Heart left ventricle (tissue), 16 donors: ENCODE data around the gene HBZ. TPM values are rescaled to one million over a fixed set of nuclear protein-coding genes. Genes with fewer than 3 reads are reported as not detected.
"Not testable (repeated sequence)": the region's sequence is repeated elsewhere in the genome, so short reads cannot be mapped to it uniquely, and the experiment has no call there.

ENCODE experiments used
- ATAC-seq, 4 donors: fragments of 200-7000 bp; cut with Tn5 transposase; one replicate each; pipeline ENCODE4 v1.9.1; 2020 to 2022; ENCODE audit warnings: moderate library complexity in 4 of 4, mild to moderate bottlenecking in 3 of 4, moderate number of reproducible peaks in 1 of 4
- DNase-seq, 5 donors: peaks; one replicate each; pipeline ENCODE4 v3.0.0-alpha.2; 2020
- H3K27ac ChIP-seq, 12 donors: fragments of 200-600 bp; sonication (generic) in 4 of 12; one replicate each; pipeline versions ENCODE4 v1.5.0 to v1.8.0; 2016 to 2022; ENCODE audit warnings: mild to moderate bottlenecking in 2 of 12
- H3K27me3 ChIP-seq, 9 donors: fragments of 200-600 bp; sonication (generic) in 2 of 9; one replicate each; pipeline versions ENCODE4 v1.5.1 to v1.8.0; 2016 to 2022; ENCODE audit warnings: mild to moderate bottlenecking in 3 of 9
- H3K36me3 ChIP-seq, 9 donors: fragments of 200-600 bp; sonication (generic) in 2 of 9; one replicate each; pipeline versions ENCODE4 v1.5.0 to v1.8.0; 2018 to 2022; ENCODE audit warnings: mild to moderate bottlenecking in 2 of 9
- H3K4me1 ChIP-seq, 12 donors: fragments of 200-600 bp; sonication (generic) in 4 of 12; one replicate each; pipeline versions ENCODE4 v1.5.0 to v1.8.0; 2016 to 2022; ENCODE audit warnings: mild to moderate bottlenecking in 3 of 12
- H3K4me3 ChIP-seq, 12 donors: fragments of 200-600 bp; sonication (generic) in 4 of 12; one replicate each; pipeline versions ENCODE4 v1.5.0 to v1.8.0; 2017 to 2022; ENCODE audit warnings: mild to moderate bottlenecking in 9 of 12, moderate library complexity in 4 of 12
- H3K9me3 ChIP-seq, 12 donors: fragments of 200-600 bp; sonication (generic) in 4 of 12; one replicate each; pipeline versions ENCODE4 v1.5.0 to v1.8.0; 2016 to 2022; ENCODE audit warnings: mild to moderate bottlenecking in 1 of 12
- POLR2A ChIP-seq, 2 donors: fragments of 450-650 bp; IDR thresholded peaks; one replicate each; pipeline ENCODE4 v1.6.1; 2017; ENCODE audit warnings: antibody characterized with exemption in 2 of 2, mild to moderate bottlenecking in 2 of 2, moderate library complexity in 2 of 2
- WGBS, 4 donors: extraction: QIAGEN DNeasy Blood & Tissue Kit in 2 of 4; methylation state at CpG; one replicate each; pipeline versions ENCODE4 v1.1.5 to v1.1.7; 2013 to 2018; 5-methylcytosine and 5-hydroxymethylcytosine counted together
- intact Hi-C, 10 donors: fragments of 100-400 bp; cut with DNase I; formaldehyde crosslinking; loops; one replicate each; pipeline versions ENCODE4 v1.11.1 to v1.14.2; 2022
- polyA plus RNA-seq, 2 donors: library from polyadenylated mRNA; stranded (reverse); fragments of 200-250 nt; gene quantifications; one replicate each; pipeline ENCODE4 v1.2.3, GENCODE V29; 2013
- total RNA-seq, 9 donors: library from RNA; depleted of rRNA in 2 of 9; stranded (reverse); fragments of >200 nt in 2 of 9; fragmentation: NEBNext Ultra II Directional in 3 of 9; extraction: Animal tissue kit (Norgen Biotek cat#: 25700) in 3 of 9; gene quantifications; one replicate each; pipeline versions ENCODE4 v1.1.0 to v1.2.4, GENCODE V29; 2016 to 2023
- TF ChIP-seq, protein P1 (sequence below), 12 donors: fragments of 200-600 bp; sonication (generic) in 4 of 12; IDR thresholded peaks; one replicate each; pipeline versions ENCODE4 v1.5.0 to v1.8.0; 2018 to 2022; ENCODE audit warnings: antibody characterized with exemption in 12 of 12, mild to moderate bottlenecking in 5 of 12
- donor health status: ischemic (EF 13 %, LVEDD 7.1; RV severe dilation, severe dysfunction).
- donor health status: healthy with polysubstance abuse.
- donor health status: DM: no; HTN: yes; CAD: no.
- donor health status: DM: no; HTN: no; CAD: no.
- donor health status: ischemic (EF 25% LVEDD 6.9; RV normal size, moderate dysfunction).
- donor health status: ischemic (EF 25% LVEDD 5.7; RV mildly dilated, moderate dysfunction).
- donor health status: healthy.
- donor health status: DM: yes; HTN: yes; CAD: no.
- donor health status: ischemic (EF 35%, LVEDD 5.7; RV mildly dilated, moderate dysfunction).
- donor health status: nonischemic (EF 11% LVEDD 7.7; RV severe dilation, severe dysfunction).
- donor health status: DM: yes; HTN: yes; CAD: no.
- donor health status: PGD.
- donor health status: ischemic (EF 29% LVEDD 5.4; RV normal size, mild dysfunction).
- donor health status: nonischemic (EF 23%, LVEDD 6.1; RV moderate dilation, normal function).

Gene HBZ
- total and polyA plus RNA-seq, 11 donors, result not detected

DNA sequence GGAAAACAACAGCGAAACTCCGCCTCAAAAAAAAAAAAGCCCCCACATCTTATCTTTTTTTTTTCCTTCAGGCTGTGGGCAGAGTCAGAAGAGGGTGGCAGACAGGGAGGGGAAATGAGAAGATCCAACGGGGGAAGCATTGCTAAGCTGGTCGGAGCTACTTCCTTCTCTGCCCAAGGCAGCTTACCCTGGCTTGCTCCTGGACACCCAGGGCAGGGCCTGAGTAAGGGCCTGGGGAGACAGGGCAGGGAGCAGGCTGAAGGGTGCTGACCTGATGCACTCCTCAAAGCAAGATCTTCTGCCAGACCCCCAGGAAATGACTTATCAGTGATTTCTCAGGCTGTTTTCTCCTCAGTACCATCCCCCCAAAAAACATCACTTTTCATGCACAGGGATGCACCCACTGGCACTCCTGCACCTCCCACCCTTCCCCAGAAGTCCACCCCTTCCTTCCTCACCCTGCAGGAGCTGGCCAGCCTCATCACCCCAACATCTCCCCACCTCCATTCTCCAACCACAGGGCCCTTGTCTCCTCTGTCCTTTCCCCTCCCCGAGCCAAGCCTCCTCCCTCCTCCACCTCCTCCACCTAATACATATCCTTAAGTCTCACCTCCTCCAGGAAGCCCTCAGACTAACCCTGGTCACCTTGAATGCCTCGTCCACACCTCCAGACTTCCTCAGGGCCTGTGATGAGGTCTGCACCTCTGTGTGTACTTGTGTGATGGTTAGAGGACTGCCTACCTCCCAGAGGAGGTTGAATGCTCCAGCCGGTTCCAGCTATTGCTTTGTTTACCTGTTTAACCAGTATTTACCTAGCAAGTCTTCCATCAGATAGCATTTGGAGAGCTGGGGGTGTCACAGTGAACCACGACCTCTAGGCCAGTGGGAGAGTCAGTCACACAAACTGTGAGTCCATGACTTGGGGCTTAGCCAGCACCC is 22.8 kb downstream of the HBZ start:
- DNase-seq, result no peak
- peaks cover 0 to 15% (median under 1%) of the 10 kb centered on the region in 12 donors for H3K4me1 ChIP-seq
- WGBS, 4 donors, result 19 to 27% (median 20%) methylated on average over 7 to 8 of the region's 8 CpGs
- TF ChIP-seq POLR2A (IDR thresholded peaks at IDR 0.05), result no peak
- TF ChIP-seq, protein P1, sequence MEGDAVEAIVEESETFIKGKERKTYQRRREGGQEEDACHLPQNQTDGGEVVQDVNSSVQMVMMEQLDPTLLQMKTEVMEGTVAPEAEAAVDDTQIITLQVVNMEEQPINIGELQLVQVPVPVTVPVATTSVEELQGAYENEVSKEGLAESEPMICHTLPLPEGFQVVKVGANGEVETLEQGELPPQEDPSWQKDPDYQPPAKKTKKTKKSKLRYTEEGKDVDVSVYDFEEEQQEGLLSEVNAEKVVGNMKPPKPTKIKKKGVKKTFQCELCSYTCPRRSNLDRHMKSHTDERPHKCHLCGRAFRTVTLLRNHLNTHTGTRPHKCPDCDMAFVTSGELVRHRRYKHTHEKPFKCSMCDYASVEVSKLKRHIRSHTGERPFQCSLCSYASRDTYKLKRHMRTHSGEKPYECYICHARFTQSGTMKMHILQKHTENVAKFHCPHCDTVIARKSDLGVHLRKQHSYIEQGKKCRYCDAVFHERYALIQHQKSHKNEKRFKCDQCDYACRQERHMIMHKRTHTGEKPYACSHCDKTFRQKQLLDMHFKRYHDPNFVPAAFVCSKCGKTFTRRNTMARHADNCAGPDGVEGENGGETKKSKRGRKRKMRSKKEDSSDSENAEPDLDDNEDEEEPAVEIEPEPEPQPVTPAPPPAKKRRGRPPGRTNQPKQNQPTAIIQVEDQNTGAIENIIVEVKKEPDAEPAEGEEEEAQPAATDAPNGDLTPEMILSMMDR (IDR thresholded peaks at IDR 0.05), result no peak
- intact Hi-C loops, result loop anchor here in 1 of 10 donors (5.0 kb wide), 1 partner anchor 68 kb away; no protein-coding TSS in a partner anchor
- no peak overlapping the region for H3K4me3 ChIP-seq
- H3K27ac ChIP-seq, result no peak overlapping the region
- no peaks in the 10 kb centered on the region for H3K9me3 ChIP-seq
- H3K36me3 ChIP-seq, result no peaks in the 10 kb centered on the region
- ATAC-seq, result no peak
- H3K27me3 ChIP-seq, result peaks cover 37 to 70% (median 60%) of the 10 kb centered on the region in 9 donors

DNA sequence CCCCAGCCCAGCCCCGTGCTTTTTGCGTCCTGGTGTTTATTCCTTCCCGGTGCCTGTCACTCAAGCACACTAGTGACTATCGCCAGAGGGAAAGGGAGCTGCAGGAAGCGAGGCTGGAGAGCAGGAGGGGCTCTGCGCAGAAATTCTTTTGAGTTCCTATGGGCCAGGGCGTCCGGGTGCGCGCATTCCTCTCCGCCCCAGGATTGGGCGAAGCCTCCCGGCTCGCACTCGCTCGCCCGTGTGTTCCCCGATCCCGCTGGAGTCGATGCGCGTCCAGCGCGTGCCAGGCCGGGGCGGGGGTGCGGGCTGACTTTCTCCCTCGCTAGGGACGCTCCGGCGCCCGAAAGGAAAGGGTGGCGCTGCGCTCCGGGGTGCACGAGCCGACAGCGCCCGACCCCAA is 23.6 kb downstream of the HBZ start:
- WGBS, 4 donors, result 0 to 1% methylated on average over 25 to 27 of the region's 39 CpGs; no CpG with 5 or more reads in 2 of the 4 donors
- H3K9me3 ChIP-seq, H3K27ac ChIP-seq, DNase-seq, H3K36me3 ChIP-seq, ATAC-seq: not testable (repeated sequence)
- Histone ChIP-seq H3K4me3 (peak overlapping the region in 1 of 12 donors; percentile 29), H3K4me1 (peaks cover 4 to 22% (median 8%) of the 10 kb centered on the region in 12 donors), H3K27me3 (peaks cover 34 to 65% (median 56%) of the 10 kb centered on the region in 9 donors)
- intact Hi-C loops, result loop anchor here in 1 of 10 donors (5.0 kb wide), 1 partner anchor 69 kb away; no protein-coding TSS in a partner anchor

DNA sequence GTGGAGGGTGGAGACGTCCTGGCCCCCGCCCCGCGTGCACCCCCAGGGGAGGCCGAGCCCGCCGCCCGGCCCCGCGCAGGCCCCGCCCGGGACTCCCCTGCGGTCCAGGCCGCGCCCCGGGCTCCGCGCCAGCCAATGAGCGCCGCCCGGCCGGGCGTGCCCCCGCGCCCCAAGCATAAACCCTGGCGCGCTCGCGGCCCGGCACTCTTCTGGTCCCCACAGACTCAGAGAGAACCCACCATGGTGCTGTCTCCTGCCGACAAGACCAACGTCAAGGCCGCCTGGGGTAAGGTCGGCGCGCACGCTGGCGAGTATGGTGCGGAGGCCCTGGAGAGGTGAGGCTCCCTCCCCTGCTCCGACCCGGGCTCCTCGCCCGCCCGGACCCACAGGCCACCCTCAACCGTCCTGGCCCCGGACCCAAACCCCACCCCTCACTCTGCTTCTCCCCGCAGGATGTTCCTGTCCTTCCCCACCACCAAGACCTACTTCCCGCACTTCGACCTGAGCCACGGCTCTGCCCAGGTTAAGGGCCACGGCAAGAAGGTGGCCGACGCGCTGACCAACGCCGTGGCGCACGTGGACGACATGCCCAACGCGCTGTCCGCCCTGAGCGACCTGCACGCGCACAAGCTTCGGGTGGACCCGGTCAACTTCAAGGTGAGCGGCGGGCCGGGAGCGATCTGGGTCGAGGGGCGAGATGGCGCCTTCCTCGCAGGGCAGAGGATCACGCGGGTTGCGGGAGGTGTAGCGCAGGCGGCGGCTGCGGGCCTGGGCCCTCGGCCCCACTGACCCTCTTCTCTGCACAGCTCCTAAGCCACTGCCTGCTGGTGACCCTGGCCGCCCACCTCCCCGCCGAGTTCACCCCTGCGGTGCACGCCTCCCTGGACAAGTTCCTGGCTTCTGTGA is 24.3 kb downstream of the HBZ start, which contains the start of gene HBA1:
HBA1 (plus strand) TSS at position 204 of the 906 bp plus-strand sequence; CDS start at position 241, 37 bp downstream.
- DNase-seq, H3K9me3 ChIP-seq, H3K36me3 ChIP-seq, H3K27ac ChIP-seq: not testable (repeated sequence)
- H3K4me1 ChIP-seq, result peaks cover 7 to 28% (median 12%) of the 10 kb centered on the region in 12 donors
- ATAC-seq, result peak in 1 of 4 donors; percentile 6
- WGBS, 4 donors, result 3 to 7% (median 4%) methylated on average over 14 to 43 of the region's 88 CpGs
- intact Hi-C loops, result loop anchor here in 1 of 10 donors (5.0 kb wide), 1 partner anchor 69 kb away; no protein-coding TSS in a partner anchor
- H3K4me3 ChIP-seq, result peak within 1 kb of the TSS in 1 of 12 donors; percentile 29
- peaks cover 34 to 61% (median 49%) of the 10 kb centered on the region in 9 donors for H3K27me3 ChIP-seq

DNA sequence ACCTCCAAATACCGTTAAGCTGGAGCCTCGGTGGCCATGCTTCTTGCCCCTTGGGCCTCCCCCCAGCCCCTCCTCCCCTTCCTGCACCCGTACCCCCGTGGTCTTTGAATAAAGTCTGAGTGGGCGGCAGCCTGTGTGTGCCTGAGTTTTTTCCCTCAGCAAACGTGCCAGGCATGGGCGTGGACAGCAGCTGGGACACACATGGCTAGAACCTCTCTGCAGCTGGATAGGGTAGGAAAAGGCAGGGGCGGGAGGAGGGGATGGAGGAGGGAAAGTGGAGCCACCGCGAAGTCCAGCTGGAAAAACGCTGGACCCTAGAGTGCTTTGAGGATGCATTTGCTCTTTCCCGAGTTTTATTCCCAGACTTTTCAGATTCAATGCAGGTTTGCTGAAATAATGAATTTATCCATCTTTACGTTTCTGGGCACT is 25.0 kb downstream of the HBZ start:
- no peak overlapping the region for H3K27ac ChIP-seq
- H3K4me1 ChIP-seq, result peaks cover 7 to 28% (median 12%) of the 10 kb centered on the region in 12 donors
- peak in 1 of 4 donors; percentile 13 for ATAC-seq
- peaks cover 34 to 61% (median 47%) of the 10 kb centered on the region in 9 donors for H3K27me3 ChIP-seq
- intact Hi-C loops, result loop anchor here in 1 of 10 donors (5.0 kb wide), 1 partner anchor 70 kb away; no protein-coding TSS in a partner anchor
- no peak for TF ChIP-seq POLR2A (IDR thresholded peaks at IDR 0.05)
- TF ChIP-seq, protein P1 (IDR thresholded peaks at IDR 0.05), result no peak
- H3K4me3 ChIP-seq, result no peak overlapping the region
- DNase-seq, result peak in 3 of 5 donors; percentile 0 to 47 (median 43)
- H3K36me3 ChIP-seq, result no peaks in the 10 kb centered on the region
- H3K9me3 ChIP-seq, result no peaks in the 10 kb centered on the region
- WGBS, 4 donors, result 4 to 8% (median 5%) methylated on average over 12 to 13 of the region's 13 CpGs
